Inflammatory macrophage treated with lipopolysaccharide for 4 hours (primary cell): ENCODE measurements around the gene SSBP3.
"Not testable (repeated sequence)": the region's sequence is repeated elsewhere in the genome, so short reads cannot be mapped to it uniquely, and the experiment has no call there.

Experiments used
- DNase-seq: peaks from one replicate; pipeline ENCODE4 v3.0.0-alpha.2; 2020

SSBP3 gene

DNA sequence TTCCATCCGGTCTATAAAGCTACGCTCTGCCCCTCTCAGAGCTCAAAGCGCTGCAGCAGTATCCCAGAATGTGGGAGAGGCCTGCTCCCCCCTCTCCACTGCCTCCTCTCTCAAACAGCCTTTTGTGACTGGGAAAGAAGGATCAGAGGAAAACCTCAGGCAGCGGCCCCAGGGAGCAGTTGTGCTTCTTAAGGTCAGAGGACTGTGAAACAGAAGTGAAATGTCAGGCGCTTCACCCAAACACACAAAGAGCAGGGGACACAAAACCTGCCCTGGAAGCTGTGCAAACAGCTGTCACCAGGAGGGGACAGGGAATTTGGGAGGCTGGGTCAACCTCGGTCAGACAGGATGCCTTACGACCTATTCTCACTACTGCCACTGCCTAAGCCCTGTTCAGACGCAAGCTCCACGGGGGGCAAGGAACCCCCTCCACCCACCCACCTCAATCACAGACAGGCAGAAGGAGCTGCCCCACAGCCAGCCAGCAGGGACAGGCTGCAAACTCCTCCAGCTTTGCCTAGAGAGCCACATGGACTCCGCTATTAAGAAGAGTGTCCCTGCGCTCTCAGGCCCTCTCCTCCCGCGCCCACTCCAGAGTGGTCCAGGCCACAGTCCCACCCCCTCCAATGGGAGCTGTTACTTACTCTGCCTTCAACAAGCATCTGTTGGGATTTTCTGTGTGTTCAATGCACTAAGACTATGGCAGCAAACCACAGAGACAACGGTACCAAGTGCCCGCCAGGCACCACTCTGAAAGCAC, 14.6 kb downstream of the SSBP3 start:
- DNase-seq: no peak

DNA sequence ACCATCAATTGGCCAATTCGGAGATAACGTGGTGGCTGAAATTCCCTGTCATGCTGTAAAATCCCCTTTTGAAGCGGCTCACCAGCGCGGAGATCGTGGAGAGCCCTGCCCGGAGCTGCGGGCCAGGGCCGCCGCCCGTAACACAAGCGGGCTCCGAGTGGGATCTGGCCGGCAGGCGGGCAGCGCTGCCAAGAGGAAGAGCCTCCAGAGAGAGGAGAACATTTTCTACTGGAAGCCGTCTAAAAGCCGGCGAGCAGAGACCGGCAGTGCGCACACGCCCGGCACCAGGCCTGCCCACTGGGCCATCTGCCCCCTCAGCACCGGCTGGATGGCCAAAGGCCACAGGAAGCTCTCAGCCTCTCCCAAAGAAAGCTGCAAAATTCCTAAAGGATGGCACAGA, 15.5 kb downstream of the SSBP3 start:
- no peak for DNase-seq

DNA sequence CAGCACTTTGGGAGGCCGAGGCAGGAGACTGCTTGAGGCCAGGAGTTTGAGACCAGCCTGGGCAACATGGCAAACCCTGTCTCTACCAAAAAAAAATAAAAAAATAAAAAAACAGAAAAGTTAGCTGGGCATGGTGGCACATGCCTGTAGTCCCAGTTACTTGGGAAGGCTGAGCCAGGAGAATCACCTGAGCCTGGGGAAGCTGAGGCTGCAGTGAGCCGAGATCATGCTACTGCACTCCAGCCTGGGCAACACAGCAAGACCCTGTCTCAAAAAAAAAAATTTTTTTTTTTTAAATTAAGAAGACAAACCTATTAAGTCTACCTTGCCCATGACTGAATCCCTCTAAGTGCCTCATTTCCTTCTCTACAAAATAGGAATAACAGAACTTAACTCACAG, 16.6 kb downstream of the SSBP3 start:
- DNase-seq: not testable (repeated sequence)

DNA sequence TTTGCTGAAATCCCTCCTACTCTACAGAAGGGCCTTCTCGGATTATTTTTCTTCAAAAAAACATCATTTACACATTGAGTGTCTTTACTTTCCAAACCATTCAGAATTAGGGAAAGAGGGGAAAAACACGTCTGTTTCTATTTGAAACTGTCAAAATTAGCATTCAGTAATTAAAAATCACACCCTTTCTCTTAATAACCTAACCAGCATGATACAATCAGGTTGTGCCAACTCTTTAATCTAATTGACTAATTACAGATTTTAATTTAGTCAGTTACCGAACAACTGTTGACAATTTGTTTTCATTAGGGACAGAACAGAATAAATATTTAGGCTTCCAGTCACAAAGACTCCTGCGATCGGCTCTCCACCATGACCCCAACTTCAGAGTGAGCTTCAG, 18.8 kb downstream of the SSBP3 start:
- no peak for DNase-seq

DNA sequence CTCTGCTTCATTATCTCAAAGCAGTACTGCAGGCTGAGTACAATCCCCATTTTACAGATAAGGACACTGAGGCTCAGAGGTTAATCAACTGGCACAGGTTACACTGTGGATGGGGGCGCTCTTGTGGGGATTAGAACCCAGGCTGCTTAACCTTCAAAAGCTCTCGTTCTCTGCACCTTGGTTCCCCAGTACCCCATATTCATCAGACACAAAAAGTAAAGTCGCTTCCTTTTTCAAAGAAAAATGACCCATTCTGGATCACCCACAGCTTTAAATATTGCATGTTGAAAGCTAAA, 20.5 kb downstream of the SSBP3 start:
- no peak for DNase-seq

DNA sequence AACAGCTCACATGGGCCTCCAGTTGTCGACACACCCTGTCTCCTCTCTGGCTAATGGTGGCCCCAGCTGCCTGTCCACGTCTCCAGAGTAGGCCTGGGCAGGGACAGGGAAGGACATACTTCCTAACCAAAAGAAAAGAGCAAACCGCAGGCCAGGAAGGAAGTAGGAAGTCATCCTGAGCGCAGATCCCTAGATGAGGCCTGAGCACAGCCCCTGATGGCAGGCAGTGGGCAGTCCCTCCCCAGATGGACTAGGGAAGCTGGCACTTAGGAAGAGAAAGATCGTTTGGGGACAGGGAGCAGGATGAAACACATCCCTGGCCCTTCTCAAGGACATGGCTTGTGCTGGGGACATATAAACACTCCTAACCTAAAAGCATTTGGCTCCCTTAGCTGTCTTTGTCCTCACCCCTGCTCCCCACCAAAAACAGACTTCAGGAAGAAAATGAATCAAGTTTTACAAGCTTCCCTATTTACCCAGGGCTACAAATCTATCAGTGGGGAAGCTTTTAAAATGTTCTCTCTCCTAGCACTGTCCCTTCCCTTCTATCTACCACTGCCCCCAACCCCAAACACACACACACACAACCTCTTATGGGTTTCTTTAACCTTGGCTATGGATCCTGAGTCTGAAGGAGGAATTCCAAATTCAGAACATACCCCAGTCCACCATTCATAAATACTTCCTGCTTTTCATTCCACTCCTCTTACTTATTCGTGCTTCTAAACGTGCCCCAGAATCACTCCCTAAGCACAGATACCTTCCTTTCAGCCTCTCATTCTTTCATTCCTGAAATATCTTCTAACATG, 21.1 kb downstream of the SSBP3 start:
- DNase-seq: no peak

DNA sequence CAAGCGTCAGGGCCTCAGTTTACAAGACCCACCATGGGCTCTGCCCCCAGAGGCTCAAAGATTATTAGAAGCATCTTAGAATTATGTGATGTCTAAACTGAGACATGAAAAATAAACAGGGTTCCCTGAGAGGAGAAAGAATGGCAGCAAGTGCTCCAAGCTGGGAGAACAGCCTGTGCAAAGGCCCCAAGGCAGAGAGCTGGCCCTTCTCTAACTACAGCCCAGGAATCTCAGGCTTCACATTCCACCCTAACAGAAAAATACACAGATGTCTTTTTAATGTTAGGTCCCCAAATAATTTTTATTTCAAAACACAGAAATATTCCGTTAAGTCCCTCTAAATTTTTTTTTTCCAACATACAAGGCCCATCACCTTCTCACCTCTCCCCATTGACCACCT, 21.7 kb downstream of the SSBP3 start:
- no peak for DNase-seq

DNA sequence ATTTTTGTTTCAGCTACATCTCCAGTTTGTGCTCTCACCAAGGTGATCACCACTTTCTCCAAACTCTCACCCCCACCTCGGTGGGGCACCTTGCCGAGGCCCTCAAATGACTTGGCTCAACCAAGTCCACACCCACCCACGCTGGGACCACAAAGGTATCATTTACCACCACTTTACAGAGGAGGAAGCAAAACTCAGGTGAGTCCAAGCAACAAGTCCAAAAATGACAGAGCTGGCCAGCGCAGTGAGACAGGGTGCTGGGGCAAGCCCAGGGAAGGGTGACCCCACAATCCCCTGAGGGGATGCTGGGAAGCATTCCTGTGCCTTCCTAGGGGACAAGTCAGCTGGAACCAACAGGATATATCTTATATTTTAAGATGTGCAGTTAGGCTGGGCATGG, 24.7 kb downstream of the SSBP3 start:
- no peak for DNase-seq

DNA sequence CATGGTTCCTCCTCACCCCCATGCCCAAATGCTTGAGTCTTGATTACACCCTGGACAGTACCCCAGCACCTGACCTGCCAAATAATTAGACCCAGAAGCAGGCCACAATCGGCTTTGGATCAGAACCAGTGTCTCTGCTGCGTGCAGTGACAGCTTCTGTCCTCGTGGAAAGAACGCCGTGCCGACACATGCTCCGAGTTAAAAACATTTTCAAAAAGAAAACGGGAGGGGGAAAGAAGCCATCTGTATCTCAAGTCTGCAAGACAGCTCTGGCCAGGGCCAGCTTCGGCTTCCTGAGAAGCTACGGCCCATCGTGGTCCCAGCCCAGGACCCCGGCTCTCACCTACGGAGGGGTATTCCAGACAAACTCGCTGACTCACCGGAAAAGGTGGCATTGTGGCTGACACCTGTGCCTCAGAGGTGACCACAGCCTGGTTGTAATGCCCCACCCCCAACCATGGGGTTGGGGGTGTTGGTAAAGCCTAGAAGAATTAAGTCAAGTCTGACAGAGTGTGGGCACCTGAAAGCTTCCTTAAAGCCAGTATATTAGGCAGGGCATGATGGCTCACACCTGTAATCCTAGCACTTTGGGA, 25.8 kb downstream of the SSBP3 start:
- no peak for DNase-seq

DNA sequence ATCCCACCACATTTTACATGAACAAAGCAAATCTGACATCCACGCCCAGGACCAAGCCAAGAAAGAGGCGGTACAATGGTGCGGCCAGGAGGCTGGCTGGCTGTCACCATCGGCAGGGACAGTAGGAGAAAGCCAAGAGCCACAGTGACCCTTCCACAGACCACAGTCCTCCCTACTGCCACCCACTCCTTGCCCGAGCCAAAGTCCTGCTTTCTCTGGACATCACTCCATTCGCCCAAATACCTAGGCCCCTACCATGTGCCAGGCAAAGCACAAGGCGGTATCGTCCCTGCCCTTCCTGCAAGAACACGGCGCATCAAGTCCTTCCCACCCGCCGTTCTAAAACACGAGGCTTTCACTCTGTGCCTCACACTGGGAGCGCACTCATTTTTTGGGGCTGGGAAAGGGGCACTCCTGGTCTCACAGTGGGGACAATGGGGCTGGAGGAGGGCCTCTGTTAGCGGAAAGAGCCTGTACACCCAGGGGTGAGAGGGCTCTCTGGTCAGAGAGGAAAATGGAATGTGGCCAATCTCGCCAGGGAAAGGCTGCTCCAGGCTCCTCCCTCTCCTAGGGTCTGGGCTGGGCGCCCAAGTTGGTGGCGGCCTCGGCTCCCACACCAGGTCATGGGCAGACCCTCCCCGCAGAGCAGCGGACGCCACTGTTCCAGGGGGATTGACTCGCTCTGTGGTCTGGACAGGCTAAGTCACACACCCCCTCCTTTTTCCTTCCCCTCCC, 26.5 kb downstream of the SSBP3 start:
- no peak for DNase-seq

DNA sequence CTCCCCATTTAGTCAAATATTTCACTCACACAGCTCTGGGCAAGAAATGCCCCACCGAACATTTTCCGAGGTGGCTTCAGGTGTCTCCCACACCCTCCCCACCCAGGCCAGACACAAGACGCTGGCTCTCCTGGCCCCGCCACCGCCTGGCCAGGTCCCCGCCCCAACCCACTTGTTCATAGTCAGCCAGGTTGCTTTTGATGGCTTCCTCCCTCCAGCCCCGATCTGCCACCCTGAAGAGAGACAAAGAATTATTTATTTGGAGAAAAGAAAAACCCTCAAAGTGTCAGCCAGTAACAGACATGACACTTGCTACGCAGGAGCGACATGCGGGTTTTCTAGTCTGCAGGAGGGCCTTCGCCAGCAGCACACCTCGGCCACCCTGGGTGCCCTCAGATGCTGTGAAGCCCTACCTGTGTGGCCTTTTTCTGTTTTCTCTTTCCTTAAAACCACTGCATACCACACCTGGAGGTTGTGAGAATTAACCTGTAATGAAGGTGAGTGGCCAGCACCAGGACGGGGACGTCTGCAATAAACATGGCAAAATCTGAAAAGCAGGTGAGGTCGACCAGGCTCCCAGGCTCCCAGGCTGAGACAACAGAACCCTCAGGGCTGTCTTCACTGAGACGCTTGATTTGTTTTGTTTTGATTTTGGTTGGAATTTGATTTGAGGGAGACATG, 27.2 kb downstream of the SSBP3 start:
- no peak for DNase-seq

DNA sequence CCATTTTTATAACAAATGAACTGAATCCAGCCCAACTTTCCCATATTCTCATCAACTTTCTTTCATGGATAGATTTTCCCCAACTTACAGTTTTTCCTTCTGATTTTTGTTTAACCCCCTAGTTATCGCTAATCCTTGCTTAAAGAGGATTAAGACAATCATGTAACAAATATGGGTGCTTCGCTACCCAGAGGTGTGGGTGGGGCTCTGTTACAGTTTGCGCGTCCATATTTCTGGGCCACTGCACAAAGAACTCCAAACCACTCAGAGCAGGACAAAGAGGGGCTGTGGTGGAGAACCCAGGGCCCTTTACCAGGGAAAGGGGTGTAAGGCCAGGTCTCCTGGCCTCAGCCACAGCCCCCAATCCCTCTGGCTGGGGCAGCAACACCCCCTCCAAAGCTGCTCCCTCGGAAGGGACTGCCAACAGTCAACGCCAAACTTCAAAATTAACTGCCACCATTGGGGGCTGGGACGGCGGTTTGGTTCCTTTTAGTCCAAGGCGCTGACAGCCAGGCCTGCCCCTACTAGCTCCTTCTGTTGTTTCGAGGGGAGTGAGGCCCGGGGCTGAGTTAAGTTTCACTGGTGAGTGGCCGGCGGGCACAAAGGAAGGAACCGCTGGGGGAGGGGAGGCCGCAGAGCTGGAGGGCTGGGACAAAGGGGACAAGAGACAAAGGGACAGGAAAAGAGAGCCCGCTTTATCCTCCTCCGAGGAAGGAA, 27.9 kb downstream of the SSBP3 start:
- DNase-seq: no peak

DNA sequence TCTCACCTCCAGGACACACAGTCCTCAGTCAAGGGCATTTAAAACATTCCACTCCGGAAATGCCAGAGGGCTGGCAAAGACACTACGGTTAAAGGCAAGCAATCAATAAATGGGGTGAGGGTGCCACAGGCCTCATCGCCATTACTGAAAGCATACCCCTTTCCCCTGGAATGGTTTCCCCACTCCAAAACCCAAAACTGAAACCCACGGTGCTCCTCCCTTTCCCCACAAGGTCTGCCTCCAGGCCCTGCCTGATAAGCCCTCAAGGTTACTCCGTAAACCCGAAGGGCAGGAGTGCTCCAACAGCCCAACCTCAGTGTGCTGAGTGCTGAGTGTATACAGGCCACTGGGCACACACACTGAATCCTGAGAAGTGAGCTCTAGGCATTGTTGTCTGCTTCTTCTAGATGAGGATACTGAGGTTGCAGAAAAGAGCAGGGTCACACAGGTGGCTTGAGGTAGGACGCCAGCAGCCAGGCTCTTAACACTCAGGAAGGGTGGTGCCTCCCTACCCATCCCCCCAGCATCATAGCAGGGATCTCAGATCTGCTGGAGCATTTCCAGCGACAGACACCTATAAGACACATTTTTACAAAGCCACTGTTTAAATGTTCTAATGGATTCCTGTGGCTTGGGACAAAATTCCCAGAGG, 29.0 kb downstream of the SSBP3 start:
- DNase-seq: no peak

DNA sequence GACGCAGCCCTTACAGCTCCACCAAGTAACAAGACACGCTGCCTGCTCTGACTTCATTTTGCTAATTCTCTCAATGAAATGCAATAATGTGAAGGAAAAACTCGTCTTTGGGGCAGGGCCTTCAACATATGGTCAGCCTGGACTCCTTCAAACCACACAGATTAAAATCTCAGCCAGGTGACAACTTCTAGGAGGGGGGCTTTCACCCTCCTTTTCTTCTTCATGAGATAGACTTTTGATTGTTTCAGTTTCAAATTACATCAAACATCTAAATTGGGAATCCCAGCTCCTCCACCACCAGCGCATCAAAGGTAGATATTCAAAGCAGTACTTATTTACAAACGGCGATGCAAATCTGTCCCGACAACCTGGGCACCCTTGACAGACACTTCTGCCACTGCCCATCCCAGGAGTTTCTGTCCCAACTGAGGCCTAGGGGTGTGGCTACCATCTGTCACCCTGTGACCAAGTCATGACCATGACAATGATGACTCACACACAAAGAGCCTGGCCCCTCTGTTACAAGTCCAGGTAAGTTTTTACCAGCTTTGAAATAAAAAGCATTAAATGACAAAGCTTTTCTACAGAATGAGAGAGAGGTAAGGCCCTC, 29.7 kb downstream of the SSBP3 start:
- peak; percentile 15 for DNase-seq

DNA sequence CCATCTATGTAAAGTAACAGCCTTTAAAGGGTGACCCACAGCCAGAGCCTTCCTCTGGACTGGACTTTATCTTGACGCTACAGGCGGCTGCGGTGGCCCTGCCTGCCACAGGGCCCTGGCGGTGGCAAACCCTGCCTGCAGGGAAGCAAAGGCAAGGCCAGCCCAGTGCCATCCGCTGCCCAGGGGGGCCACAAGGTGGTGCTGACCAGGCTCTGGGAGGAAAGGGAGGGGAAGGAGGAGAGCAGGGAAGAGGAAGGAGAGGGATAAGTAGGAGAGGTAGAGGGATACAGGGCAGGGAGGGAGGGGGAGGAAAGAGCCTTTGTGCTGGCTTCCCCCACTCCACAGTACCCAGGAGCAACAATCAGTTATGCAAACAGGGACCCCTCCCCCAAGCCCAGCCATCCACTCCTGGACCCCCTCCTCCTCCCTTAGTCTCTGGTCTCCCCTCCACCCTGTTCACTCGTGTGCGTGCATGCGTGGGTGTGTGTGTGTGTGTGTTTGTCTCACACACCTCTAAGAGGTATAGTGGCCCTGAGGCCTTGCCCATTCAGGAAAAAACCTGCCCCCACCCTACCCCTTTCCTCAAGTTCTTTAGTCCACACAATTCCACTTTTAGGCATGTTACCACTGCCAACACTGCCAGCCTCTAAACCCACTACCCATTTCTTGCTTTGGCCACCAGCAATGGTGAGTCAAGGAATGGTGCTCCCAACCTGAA, 30.3 kb downstream of the SSBP3 start:
- DNase-seq: no peak

DNA sequence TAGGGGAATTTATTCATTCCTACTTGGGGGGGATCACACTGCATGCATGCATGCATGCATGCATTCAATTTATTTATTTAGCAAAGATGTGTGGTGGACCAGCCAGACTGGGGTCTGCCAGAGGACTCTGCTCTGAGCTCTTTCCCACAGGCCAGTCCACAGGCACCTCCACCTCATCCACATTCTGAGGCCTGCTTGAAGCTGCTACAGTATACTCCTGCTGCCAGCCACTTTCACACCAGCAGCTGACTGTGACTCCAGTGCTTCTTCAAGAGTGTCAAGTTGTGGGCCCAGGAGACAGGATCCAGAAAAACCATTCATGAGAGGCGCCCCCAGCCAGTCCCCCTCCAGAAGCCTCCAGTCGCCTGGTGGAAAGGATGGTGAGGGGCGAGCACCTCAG, 30.9 kb downstream of the SSBP3 start:
- no peak for DNase-seq

DNA sequence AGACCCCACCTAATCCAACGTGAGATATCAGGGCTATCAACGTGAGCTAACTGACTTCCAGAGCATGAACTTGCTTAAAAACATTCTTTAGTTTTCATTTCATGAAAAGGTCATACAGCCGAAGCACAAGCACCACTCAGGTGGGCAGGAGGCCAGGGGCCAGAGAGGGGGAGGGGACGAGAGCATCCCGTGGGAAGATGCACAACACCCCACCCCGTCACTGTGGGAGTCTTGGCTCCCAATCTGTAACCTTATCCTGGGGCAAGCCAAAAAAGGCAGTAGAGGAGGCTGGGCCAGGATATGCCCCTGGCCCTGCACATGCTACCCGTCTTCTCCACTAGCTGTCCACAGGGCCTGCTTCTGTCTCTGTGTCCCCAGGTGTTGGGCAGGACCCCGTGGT, 31.4 kb downstream of the SSBP3 start:
- DNase-seq: no peak

DNA sequence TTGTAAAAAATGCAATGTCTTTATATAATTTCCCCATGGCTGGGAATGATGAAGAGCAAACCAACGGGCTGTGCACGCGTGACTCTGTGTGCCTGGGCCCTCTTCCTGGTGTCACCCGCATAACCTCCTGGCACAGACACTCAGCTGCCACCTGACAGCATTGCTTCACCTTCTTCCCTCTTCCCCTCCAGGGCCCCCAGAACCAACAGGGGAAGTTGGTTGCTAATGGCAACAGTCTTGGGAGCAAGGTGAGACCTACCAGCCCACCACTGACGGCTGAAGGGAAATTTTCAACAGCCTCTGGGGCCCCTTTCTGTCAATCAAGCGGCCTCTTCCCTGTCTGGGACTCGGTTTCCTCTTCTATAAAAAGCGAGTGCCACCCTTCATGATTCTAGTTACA, 33.2 kb downstream of the SSBP3 start:
- peak; percentile 49 for DNase-seq

DNA sequence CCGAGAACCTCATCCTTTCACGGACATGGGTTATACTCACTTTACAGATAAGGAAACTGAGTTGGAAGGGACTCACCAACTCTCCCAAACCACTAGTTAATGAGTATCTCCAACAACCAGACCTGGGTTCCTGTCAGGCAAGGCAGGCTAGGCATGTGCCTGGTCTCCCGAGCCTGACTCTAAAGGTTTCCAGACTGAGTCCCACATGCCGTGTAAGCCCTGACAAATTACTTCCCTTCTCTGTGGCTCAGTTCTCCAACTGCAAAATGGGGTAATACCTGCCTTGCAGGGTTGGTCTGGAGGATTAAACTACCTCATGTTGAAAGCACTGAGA, 34.3 kb downstream of the SSBP3 start:
- DNase-seq: peak; percentile 29

DNA sequence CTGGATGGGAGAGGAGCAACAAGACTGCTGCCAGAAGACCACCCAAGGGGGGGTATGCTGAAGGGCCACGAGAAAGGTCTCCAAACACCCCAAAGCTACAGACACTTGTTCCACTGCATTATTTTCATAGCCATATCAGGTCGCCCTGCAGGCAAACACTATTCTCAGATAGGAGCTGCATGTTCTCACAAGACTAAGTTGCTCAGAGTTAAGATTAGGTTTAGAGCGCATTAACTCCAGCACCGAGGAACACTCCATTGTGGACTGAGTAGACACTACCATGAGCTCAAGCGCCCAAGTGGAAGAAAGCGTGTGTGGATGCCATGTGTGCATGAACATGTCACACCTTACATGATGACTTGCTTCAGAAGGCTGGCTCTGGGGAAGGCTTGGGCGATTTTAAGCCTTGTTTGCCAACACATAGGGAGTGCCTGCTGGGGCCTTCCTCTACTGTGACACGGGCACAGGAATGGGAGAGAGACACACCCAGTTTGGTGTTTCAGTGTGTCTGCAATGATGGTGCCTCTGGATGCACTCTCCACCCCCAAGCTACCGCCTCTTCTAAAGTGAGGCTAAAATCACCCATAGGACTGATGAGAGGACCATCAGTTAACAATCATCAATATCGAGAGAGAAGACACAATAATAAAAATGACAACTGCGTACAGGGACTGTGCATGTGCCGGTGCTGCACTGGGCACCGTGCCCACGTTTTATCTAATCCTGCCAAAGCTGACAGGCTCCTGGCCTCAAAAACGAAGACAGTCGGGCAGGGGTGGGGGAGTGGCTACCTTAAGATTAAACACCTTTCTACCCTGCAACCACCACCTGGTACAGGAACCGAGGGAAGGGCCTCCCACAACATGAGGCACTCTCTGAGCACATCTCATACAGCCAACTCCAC, 34.9 kb downstream of the SSBP3 start:
- no peak for DNase-seq
